ENCODE results near the gene C1QTNF1. TPM values are rescaled to one million over a fixed set of nuclear protein-coding genes. Genes with fewer than 3 reads are reported as not detected.

The C1QTNF1 gene
- total RNA-seq, 2 experiments from 2014 or later: not detected

GRCh38 chr17:79066963-79067362 lies 43.0 kb downstream of the C1QTNF1 start:
- BruUV-seq (replicated peaks): no TSS peak
- Histone ChIP-seq H3K36me3 (ENCODE audit: insufficient read depth, low read length) (no peaks in the 10 kb centered on the region), H3K4me2 (ENCODE audit: low read length) (no peak overlapping the region), H4K20me1 (ENCODE audit: insufficient read depth, low read length) (no peaks in the 10 kb centered on the region), H3K27ac (ENCODE audit: low read depth, low read length, poor library complexity, severe bottlenecking) (no peak overlapping the region), H3K79me2 (ENCODE audit: insufficient read depth, low read depth, low read length) (no peaks in the 10 kb centered on the region), H3K4me1 (ENCODE audit: insufficient read depth, low read length, poor library complexity, severe bottlenecking) (no peaks in the 10 kb centered on the region), H2AFZ (ENCODE audit: low read length) (no peak overlapping the region), H3K4me3 (ENCODE audit: low read depth, low read length, poor library complexity, severe bottlenecking) (no peak overlapping the region), H3K9me2 (ENCODE audit: insufficient read depth, low read length) (no peaks in the 10 kb centered on the region), H3K9me3 (ENCODE audit: low read length) (no peaks in the 10 kb centered on the region)
- DNase-seq (ENCODE audit: low spot score): no peak
- intact Hi-C loops (cut with micrococcal nuclease; ENCODE audit: unreplicated experiment): no loop called here
- ChIA-PET CTCF (ENCODE audit: unreplicated experiment) (interaction anchor here (0.6 kb wide), 1 partner anchor 14 kb away, joined by 3 read pairs; no protein-coding TSS in a partner anchor), POLR2A (interaction anchor here (0.7 kb wide), 1 partner anchor 1641 kb away, joined by 3 read pairs; no protein-coding TSS in a partner anchor)
- TF ChIP-seq CTCF (conservative IDR thresholded peaks at IDR 0.05; ENCODE audit: low read length) (no peak), EZH2phosphoT487 (IDR thresholded peaks at IDR 0.05; ENCODE audit: borderline replicate concordance, low read depth, low read length) (no peak)

DNA sequence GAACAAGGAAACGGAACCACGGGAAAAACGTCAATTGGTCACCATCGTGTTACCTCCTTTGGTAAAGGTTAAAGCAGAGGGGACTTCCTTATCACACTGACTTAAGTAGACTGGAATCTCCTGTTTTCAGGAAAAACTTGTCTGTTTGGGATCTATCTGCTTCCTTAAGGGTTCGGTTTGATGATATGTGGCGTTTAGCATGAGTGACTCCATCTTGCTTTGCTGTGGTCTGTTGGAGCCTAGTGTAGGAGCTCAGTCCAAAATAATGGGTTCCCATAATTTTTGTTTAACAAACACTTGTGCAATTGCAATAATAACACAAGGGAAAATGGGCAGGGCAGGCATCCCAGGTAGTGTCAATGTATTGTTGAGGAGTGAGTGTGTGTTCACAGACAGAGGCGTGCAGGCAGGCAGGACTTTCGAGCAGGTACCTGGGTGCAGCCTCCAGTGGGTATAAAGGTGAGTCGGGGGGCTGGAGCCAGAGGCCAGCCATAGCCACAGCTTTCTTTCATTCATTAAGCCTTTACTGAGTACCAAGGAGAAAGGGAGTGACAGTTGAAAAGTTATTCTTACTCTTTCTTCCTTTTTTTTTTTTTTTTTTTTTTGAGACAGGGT lies 46.4 kb downstream of the C1QTNF1 start:
- no peak overlapping the region for H3K27ac ChIP-seq (ENCODE audit: low read depth, low read length, poor library complexity, severe bottlenecking)
- no peak overlapping the region for H3K4me2 ChIP-seq (ENCODE audit: low read length)
- TF ChIP-seq EZH2phosphoT487 (IDR thresholded peaks at IDR 0.05; ENCODE audit: borderline replicate concordance, low read depth, low read length) (no peak), CTCF (conservative IDR thresholded peaks at IDR 0.05; ENCODE audit: low read length) (no peak)
- no peaks in the 10 kb centered on the region for H3K9me2 ChIP-seq (ENCODE audit: insufficient read depth, low read length)
- no peaks in the 10 kb centered on the region for H3K36me3 ChIP-seq (ENCODE audit: insufficient read depth, low read length)
- BruUV-seq (replicated peaks): no TSS peak
- peaks cover 5% of the 10 kb centered on the region for H3K4me1 ChIP-seq (ENCODE audit: insufficient read depth, low read length, poor library complexity, severe bottlenecking)
- H2AFZ ChIP-seq (ENCODE audit: low read length): no peak overlapping the region
- ChIA-PET CTCF (ENCODE audit: unreplicated experiment) (no interaction called here), POLR2A (no interaction called here)
- H3K4me3 ChIP-seq (ENCODE audit: low read depth, low read length, poor library complexity, severe bottlenecking): no peak overlapping the region
- DNase-seq (ENCODE audit: low spot score): no peak
- no peaks in the 10 kb centered on the region for H3K9me3 ChIP-seq (ENCODE audit: low read length)
- no peaks in the 10 kb centered on the region for H3K79me2 ChIP-seq (ENCODE audit: insufficient read depth, low read depth, low read length)
- H4K20me1 ChIP-seq (ENCODE audit: insufficient read depth, low read length): no peaks in the 10 kb centered on the region
- intact Hi-C loops (cut with micrococcal nuclease; ENCODE audit: unreplicated experiment): no loop called here

DNA sequence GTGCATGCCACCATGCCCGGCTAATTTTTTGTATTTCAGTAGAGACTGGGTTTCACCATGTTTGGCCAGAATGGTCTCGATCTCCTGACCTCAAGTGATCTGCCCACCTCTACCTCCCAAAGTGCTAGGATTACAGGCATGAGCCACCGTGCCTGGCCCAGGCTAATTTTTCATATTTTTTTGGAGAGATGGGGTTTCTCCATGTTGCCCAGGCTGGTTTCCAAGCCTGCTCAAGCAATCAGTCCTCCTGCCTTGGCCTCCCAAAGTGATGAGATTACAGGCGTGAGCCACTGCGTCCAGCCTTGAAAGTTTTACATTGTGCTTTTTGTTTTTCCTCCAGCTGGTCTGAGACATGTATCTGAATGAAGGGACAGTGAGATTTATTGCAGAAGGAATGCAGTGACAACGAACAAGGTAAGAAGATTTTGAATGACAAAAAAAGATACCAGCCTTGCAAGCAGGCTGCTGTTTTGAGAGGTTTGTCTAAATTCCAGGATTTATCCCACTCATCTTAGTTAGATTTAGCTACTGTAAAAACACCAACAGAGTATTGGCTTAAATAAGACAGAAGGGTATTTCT lies 47.3 kb downstream of the C1QTNF1 start:
- no peak overlapping the region for H3K27ac ChIP-seq (ENCODE audit: low read depth, low read length, poor library complexity, severe bottlenecking)
- ChIA-PET CTCF (ENCODE audit: unreplicated experiment) (interaction anchor here (0.7 to 1.2 kb wide), 2 partner anchors 13 to 17 kb away, joined by 3 read pairs; no protein-coding TSS in a partner anchor), POLR2A (no interaction called here)
- no peaks in the 10 kb centered on the region for H3K9me3 ChIP-seq (ENCODE audit: low read length)
- H2AFZ ChIP-seq (ENCODE audit: low read length): no peak overlapping the region
- no peaks in the 10 kb centered on the region for H3K9me2 ChIP-seq (ENCODE audit: insufficient read depth, low read length)
- no peaks in the 10 kb centered on the region for H3K79me2 ChIP-seq (ENCODE audit: insufficient read depth, low read depth, low read length)
- H3K4me1 ChIP-seq (ENCODE audit: insufficient read depth, low read length, poor library complexity, severe bottlenecking): peaks cover 5% of the 10 kb centered on the region
- H3K4me3 ChIP-seq (ENCODE audit: low read depth, low read length, poor library complexity, severe bottlenecking): no peak overlapping the region
- no peak for TF ChIP-seq EZH2phosphoT487 (IDR thresholded peaks at IDR 0.05; ENCODE audit: borderline replicate concordance, low read depth, low read length)
- TF ChIP-seq CTCF (conservative IDR thresholded peaks at IDR 0.05; ENCODE audit: low read length): no peak
- intact Hi-C loops (cut with micrococcal nuclease; ENCODE audit: unreplicated experiment): no loop called here
- no TSS peak for BruUV-seq (replicated peaks)
- no peaks in the 10 kb centered on the region for H3K36me3 ChIP-seq (ENCODE audit: insufficient read depth, low read length)
- no peaks in the 10 kb centered on the region for H4K20me1 ChIP-seq (ENCODE audit: insufficient read depth, low read length)
- DNase-seq (ENCODE audit: low spot score): no peak
- no peak overlapping the region for H3K4me2 ChIP-seq (ENCODE audit: low read length)
